HG03175 (cell line): ENCODE data around the gene AARS2.

Source experiments
- ATAC-seq: cut with Tn5 transposase; IDR thresholded peaks from one replicate; pipeline ENCODE4 v1.9.1; 2021; ENCODE audit warnings: mild to moderate bottlenecking, moderate library complexity; ENCODE audit not compliant: unreplicated experiment

The AARS2 gene

GRCh38 chr6:44250067-44250717 lies 63.0 kb downstream of the AARS2 start:
- ATAC-seq = no peak
